8988T (cell line): ENCODE results near the gene TH.
A peak's percentile ranks its signal among the peaks of the same experiment; 100 is the strongest.

ENCODE experiments used
- DNase-seq: peaks from one replicate; pipeline ENCODE4 v3.0.0; 2011

Gene TH

DNA sequence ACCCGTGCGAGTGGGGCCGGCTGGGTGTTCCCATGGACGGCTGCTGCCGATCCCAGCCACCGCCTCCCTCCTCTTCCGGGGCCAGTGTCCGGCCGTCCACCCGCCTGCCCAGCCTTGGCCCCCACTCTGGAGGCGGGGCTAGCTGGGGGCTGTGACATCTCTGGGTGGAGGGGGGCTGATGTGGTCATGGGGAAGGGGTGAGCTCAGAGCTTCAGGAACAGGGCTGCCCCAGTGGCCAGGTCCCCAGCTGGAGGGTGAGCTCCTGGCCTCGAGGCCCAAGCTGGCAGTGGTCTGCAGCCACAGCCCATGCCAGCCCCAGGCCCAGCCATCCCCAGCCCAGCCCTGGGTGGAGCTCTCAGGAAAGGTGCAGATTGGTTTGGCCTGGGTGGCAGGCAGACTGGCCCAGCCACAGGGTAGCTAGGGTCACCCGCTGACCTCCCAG, 13.3 kb downstream of the TH start:
- no peak for DNase-seq

DNA sequence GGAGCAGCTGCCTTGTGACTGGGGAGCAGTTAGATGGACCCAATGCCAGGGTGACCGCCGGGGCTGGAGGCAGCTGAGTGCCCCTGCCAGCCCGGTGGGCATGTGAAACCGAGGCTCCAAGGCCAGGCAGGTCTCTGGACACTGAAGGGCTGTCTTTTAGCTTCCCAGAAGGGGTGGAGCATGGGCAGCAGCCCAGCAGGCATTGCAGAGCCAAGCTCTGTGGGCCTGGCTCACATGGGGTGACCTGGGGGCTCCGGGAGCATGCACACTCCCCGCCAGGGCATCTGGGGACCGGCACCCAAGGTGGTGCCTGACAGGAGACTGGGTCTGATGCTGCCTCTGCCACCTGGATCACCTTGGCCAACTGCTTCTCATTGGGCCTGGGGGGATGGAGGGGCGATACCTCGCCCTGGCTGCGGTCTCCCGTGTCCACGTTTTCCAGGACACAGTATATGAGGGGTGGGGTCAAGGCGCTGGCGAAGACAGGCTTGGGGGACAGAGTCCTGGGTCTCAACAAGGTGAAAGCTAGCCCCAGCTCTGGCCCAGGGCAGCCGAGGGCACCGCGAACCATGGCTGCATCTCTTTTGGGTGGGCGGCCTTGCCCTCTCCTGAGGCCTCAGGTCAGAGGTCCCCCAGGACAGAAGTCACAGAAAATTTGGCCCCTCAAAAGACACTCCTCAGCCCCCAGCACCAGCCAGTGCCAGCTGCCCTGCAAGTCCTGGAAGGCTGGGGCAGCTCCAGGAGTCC, 14.1 kb downstream of the TH start:
- no peak for DNase-seq

GRCh38 chr11:2156416-2157182, 15.0 kb downstream of the TH start:
- peak; percentile 99 for DNase-seq

DNA sequence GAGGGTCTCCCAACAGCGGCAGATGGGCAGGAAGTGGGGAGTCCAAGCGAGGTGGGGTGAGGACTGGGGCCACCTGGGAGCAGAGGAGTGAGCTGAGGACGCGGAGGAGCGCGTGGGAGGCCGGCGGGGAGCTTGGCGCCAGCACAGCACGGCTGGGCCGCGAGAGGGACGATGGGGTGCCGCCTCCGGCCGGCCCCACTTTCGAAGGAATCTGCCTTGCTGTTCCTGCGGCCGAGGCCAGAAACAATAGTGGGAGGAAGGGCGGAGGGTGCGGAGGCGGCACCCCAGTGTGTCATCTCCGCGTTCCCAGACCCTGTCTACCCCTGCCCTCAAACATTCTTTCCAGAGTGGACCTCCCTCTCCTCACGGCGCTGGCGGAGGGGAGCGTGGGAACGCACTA, 16.1 kb downstream of the TH start:
- DNase-seq, result no peak

GRCh38 chr11:2154889-2155288, 16.7 kb downstream of the TH start:
- DNase-seq, result no peak

DNA sequence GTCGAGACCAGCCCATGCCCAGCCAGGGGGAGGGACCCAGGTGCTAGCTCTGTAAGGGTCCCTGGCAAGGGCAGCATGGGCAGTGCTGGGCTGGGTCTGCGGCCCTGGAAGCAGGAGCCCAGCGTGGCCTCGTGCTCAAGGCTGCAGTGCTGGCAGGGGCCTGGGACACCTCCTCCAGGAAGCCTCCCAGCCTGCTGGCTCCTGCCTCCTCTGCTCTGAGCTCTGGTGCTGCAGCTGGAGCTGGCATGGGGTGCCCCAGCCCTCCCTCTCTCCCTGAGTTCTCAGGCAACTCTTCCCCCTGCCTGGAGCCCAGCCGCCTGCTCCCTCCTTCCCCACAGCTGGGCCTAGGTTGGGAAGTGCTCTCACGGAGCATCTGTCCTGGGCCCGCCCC, 17.4 kb downstream of the TH start:
- DNase-seq, result no peak

- no peak for DNase-seq
Observed at GRCh38 chr11:2153581-2154194, 17.9 kb downstream of the TH start.

GRCh38 chr11:2151500-2152257, 19.9 kb downstream of the TH start:
- DNase-seq, result peak; percentile 99

DNA sequence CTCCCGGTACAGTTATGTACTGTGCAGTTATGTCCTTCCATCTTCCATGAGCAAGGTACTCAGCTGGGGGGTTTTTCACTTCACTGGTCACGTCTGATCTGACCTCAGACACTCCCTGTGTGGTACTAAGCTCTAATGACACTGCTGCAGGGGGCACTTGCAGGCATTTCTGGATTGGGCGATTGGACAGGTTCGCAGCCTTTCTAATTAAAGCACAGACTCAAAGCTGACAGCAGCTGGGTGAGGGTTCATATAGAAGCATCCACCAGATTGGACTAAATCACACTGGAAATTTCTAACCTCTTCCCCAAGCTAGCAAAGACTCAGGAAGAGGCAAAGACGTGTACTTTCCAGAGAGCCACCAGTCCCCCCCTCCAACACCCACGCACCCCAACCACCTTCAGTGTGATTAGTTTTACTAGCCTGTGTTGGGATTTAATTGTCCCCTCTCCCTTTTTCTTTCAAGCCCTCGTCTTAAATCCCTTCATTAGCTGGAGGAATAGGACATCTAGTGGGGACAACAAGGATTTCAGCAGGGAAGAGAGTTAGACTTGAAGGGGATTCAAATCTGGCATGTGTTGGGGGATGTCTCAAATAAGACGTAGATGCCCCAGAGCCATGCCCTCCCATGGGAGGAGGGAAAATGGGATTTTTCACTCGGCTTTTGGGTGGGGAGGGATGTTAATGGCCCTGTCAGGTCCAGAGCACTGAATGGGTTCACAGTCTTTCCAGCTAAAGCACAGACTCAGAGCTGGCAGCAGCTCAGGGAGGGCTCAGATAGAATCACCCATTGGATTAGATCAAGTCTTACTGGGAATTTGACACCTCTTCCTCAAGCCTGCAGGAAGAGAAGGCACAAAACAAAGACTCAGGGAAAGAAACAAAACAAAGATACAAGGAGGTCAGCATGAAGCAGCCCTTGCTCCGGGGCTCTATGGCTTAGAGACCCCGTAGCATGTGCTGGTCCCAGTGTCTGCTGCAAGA, 21.5 kb downstream of the TH start:
- DNase-seq, result no peak

- no peak for DNase-seq
Observed at GRCh38 chr11:2149460-2149859, 22.2 kb downstream of the TH start.

- DNase-seq, result no peak
Observed at GRCh38 chr11:2148595-2148994, 23.0 kb downstream of the TH start.

DNA sequence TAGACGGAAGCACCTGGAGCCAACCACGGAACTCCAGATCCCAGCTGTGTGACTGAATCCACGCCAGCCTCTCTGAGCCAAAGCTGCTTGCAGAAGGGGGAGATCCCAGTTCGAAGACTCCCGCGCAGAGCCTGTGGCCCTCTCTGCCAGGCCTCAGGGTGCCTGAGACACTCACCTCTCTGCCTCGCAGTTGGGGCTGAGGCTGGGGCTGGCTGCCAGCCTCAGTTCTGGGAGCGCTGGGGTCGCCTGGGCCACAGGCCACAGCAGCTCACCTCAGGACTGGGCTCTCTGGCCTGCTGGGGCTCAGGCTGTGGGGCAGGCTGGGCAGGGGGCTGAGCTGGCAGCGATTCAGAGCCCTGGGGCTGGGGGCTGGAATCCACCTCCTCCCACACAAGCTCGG, 24.2 kb downstream of the TH start:
- DNase-seq, result no peak

DNA sequence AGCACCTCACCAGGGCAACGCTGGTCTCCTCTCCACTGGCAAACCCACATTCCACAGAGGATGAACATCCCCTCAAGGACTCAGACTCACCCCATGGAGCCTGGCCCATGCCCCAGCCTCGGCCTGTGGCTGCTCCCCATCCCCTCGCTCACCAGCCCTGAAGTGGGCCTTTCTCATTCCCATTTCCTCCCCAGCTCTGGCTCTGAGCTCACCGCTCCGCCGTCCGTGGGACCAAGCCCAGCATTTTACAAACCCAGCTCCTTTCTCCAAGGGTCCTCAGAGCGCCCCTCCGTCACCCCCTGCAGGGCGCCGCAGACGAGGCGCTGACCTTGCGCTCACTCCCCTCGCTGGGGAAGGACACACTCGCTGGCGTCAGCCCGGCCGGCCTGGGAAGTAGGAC, 25.6 kb downstream of the TH start:
- DNase-seq, result no peak

DNA sequence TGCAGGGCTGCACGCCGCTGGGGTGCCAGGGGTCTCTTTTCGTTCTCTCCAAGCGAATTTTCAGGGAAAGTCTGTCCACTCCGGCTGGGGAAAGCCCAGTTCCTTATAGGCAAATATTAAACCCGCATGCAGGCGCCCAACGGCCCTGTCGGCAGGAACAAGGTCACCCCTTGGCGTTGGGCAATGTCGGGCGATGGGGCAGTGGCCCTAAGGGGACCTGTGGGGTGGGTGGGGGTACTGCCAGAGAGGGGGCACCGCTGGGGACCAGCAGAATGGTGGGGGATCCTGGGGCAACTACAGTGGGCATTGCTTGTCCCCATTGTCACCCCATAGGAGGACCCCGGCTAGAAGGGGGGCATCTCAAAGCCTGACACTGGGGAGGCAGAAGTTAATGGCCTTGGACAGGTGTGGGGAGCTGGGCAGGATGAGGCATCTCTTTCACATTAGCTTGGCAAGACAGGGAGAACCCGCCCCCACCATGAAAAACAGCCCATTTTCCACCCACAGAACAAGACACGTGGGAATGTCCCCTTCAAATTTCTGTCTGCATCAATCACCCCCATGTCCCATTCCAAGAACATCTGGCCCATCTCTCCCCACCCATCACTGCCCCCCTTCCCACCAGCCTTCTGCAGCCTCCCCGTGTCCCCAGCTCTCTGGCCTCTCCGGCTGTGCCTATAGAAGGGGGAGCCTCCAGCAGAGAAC, 26.9 kb downstream of the TH start:
- no peak for DNase-seq

DNA sequence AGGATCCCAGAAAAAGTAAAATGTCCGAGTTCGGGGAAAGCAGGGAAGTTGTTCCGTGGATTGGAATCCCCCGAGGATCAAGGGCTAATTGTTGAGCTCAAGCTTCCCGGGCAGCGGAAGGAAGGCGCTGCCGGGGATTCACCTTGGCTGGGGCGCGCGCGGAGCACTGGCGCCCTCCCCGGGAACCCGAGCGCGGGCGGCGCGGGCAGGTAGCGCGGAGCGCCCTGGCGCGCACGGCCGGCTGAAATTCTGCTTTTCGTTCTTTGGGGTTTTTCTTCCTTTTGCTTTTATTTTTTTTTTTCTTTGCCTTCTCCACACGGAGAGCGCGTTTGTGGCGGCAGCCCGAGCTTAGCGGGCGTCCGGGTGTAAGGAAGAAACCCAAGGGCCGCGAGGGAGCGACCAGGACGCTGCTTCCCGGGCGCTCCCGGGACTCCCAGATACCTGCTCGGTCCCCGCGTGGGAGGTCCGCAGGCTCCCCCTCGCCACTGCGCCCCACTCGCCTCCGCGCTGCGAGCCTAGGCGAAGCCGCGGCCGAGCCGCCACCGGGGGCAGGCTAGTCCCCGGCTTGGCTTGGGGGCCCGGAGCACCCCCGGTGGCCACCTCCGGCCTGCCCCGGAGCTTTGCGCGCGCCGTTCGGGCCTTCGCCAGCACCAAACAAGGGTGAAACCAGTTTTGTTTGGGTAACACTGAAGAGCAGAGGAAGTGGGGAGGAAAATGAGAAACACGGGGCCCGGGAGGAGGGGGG, 27.6 kb downstream of the TH start:
- DNase-seq, result peak; percentile 71

DNA sequence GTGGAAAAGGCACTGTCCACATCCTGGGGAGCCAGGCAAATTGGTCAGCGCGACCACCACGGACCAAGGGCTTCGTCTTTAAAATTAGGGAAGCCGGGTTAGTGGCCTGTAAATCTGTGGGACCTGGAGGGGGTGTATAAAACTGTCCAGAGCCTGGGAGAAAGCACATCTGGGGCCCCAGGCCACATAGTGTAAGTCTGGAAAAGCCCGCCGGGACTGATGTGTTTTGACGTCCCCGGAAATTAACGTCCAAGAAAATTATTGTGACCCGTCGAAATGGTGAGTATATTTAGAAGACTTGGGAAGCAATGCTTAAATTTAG, 28.2 kb downstream of the TH start:
- no peak for DNase-seq

DNA sequence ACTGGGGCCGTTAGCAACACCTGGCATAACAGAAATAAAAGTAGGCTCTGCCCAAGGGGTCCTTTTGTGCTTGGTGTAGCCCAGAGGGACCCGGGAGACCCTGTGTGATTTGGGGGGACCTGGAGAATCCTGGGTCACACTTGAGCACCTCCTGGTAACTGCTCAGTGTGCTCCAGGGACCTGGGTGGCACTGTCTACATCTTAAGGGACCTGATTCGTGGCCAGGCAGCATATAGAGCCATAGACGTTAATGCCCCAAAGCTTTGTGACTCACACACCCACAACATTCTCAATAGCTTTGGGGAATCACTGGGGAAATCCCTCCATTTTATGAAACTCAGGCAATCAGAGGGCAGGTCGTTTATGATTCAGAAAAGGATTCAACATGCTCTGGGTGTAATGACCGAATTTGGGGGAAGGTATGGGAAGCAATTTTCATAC, 28.8 kb downstream of the TH start:
- DNase-seq, result no peak

DNA sequence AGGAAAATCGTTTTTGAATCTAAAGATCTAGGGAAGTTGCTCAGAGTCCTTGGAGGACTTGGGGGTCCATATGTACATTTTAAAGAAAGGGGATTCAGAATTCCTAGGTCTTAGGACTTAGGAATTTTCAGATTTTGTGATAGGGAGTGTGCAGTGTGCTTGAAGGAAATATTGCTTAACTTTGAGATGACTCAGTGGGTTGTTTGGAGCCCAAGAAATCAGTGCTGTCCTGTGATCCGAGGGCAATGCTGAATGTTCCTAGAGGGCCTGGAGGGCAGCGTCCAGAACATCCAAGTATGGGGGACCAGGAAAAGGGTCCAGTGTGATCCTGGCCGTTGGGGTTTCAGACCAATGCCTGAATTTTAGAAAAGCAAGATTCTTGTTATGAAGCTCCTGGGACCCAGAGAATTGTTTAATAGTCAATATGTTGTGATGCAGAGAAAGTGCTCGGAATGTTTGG, 29.3 kb downstream of the TH start:
- no peak for DNase-seq

DNA sequence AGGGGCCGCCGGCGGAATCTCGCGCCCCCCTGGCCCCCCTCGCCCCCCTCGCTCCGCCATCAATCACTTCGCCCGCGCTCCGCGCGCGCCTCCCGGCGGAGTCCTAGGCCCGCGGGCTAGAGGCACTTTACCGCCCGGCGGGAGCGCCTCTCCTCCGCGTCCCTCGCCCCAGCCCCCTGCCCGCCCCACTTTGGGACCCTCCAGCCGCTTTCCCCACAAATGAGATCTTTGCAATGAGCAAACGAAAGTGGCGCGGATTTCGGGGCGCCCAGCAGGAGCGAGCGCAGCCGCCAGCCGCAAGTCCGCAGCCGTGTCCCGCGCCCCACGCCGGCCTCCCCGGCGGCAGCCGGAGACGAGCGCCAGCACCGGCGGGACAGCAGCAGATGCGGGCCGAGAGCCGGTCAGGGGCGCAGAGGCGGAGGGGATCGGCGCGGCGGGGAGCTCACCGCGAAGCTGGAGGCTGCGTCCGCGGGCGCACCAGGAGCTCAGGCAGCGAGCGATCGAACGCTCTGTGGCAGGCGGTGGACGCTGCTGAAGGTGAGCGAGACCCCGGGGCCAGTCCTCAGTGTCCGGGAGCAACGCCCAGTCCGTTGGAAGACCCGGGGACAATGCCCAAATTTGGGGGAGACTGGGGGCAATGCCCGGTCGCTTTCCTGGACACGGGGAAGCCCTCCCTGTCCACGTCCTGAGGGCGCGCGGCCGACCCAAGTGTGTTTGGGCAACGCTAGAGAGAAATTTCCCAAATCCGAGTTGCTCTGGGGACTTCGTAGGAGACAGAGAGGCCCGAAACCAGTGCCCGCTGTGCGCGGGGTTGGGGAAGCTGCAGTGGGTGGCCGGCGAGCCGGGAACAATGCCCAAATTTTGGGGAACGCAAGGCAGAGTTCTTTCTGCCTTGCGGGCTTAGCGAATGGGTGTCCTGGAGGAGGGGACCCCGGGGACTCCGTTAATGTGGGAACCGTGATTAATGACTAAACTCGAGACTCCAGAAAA, 30.9 kb downstream of the TH start:
- DNase-seq, result no peak
